ENCODE data around the gene TFDP3.

Gene TFDP3

DNA sequence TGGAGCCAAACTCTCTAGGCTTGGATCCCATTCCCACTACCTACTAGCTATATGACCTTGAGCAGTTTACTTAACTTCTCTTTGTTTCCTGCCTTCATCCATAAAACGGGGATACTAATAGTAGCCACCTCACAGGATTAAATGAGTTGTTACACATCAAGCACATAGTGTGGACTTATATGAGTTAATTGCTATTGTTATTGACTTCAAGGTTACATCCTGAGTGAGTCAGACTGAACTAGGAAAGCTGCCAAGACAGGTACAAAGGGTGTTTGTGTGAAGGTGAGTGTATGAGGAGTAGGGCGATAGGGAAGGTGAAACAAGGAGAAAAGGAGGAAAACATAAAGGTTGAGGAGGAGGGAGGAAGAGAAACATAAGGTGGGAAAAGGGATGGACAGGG lies 32.2 kb downstream of the TFDP3 start:
- no peak for DNase-seq

DNA sequence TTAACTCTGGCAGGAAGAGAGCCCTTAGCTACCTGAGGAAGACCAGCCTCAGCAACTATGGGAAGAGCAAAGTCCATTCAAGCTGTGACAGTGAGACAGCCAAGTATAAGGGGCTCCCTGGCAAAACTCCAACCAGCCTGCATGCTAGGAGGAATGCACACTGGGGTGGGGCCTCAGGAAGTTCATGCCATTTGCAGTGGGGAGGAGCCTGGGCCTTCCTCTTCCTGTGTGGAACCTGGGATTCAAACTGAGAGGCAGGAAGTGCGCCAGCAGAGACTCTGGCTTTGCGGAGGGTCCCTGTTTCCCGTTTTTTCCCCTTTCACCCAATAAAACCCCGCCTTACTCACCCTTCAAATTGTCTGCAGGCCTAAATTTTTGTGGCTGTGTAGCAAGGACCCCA lies 33.0 kb downstream of the TFDP3 start:
- no peak for DNase-seq

DNA sequence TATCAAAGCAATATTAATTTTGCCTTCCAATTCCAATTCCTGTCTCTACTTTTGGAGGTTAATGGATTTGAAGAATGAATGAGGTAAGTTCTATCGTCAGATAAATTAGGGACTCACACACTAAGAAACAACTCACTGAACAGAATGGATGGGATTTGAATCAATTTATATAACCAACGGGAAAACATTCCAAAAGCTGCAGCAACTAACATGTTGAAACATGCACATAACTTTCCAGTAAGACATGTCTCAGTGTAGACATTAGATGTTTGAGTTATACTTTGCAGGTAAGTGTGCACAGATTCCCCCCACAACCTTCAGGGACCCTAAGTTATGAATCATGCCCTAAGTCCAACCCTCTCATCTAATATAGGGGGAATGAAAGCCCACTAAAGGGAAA lies 34.3 kb downstream of the TFDP3 start:
- no peak for DNase-seq

DNA sequence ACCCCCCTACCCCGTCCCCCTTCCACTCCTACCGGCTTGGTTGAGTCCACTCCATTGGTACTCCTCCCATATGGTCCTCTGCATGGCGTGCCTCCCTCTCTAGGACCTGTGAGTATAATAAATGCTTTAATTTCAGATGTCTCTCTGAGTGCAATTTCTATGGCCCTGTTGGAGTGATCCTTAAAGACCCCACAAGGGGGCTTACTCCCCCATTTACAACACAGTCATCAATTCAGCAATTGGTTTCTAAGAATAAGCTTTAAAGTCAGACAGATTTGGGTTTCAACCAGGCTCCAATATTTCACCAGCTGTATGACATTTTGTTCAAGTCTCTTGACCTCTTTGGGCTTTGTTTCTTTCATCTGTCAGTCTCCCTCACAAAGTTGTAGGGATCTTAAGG lies 38.7 kb downstream of the TFDP3 start:
- DNase-seq, result no peak

DNA sequence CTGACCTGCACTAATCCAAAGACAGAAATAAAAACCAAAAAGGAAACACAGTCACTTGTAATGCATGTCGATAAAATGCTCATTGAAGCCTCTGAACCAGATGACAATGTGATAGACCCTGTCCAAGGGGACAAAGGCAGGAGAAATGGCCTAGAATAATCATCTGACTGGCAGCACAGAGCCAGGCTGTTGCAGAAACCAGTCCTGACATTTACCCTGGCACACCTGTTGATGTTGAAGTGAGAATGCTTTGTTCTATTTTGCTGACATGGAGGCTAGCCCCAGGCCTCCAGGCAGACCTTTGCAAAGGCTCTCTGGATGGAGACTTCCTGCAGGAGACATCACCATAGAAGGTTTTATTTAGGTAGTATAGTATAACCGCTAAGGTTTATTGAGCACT lies 41.0 kb downstream of the TFDP3 start:
- peak; percentile 1 for DNase-seq

DNA sequence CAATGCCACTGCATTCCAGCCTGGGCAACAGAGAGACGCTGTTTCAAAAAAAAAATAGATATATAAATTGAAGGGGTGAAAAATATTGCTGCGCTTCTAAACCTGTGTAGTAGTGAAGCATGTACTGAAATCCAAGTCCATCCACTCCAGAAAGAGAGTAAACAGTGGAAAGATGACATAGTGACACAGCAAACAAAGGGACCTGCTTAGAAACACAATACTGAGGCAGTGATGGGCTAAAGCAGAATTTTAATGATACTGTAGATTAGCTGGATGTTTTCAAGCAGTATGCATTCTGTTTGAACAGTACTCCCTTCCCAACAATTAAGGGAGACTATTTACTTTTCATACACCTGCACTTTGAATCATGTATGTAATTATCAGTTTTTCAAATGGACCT lies 42.5 kb downstream of the TFDP3 start:
- DNase-seq, result peak; percentile 85

DNA sequence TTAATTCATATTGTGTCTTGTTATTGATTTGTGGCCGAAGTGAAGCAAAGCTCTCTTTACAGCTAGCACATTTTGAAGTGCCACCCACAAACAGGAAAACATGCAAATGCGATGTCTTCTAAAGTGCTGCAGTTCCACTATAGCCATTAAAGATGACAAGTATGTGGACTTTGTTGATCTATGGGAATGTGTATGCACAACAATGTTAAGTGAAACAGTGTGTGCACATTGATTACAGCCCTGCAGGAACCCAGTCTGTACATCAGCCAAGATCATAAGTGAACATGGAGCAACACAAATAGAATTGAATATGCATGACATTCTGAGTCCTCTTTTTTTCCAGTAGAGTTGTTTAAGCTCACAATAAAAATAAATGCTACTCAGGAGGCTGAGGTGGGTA lies 43.0 kb downstream of the TFDP3 start:
- DNase-seq, result no peak

DNA sequence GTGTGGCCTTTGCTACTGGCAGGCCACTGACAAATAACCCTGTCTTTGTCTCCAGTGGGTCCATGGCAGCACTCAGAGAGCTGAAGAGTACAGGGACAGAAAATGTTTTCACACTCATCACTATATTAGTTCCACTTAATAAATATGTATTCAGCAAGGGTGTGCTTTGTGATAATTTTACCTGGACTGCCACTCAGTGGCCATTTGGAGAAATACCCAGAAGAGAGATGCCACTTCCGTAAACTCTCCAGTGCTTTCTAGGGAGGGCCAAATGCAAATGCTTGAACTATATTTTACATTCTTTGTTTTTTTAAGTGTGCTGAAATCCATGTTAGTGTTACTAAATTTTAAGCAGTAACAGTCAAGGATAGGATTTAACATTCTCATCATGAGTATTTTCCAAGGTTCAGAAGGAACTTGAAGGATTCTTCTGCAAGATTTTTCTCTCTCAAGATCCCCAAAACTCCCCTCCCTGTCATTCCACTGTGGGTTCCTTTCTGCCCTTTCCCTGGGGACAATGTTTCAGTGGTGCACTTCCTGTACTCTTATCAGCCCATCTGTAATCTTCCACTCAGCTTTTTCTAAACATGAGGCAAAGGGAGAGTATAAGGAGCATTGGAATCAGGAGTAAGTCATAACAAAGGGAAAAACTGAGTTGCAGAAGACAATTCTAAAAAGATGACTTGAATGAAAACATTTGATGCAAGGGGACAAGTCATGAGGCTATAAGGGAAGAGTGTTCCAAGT lies 46.0 kb downstream of the TFDP3 start:
- DNase-seq, result peak; percentile 14
